Measurements from ENCODE around the gene ZNF516.

DNA sequence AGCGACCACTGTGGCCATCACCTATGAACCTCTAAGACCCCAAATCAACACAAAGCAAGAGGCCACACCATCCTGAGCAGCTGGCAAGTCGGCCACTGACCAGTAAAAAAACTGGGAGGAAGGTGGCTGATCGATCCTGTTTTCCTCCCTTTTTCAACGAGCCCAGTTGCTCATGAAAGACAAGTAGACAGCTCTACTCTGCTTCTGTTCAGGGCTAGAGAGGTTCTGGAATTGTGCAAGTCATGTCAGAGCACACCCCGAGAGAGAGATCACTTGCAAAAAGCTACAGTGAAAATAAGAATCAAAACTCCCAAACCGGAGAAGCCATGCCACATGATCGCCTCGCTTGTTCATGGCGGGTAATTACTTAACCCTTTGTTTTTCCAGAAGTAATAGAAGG is 34.6 kb downstream of the ZNF516 start:
- TF ChIP-seq FLYWCH1 (CRISPR knock-in tag; IDR thresholded peaks at IDR 0.05) (no peak), CEBPG (CRISPR knock-in tag; IDR thresholded peaks at IDR 0.05) (no peak), POLR2A (IDR thresholded peaks at IDR 0.05; ENCODE audit: insufficient read depth in 1 of 2, low read depth in 2 of 2, low read length in 2 of 2) (no peak), ATRX (CRISPR knock-in tag; IDR thresholded peaks at IDR 0.05; ENCODE audit: borderline replicate concordance) (no peak), ZMYM4 (CRISPR knock-in tag; IDR thresholded peaks at IDR 0.05) (no peak), STAG1 (CRISPR knock-in tag; IDR thresholded peaks at IDR 0.05) (no peak), ZNF446 (CRISPR knock-in tag; IDR thresholded peaks at IDR 0.05) (no peak), RARA (CRISPR knock-in tag; IDR thresholded peaks at IDR 0.05) (no peak), ZNF354B (CRISPR knock-in tag; IDR thresholded peaks at IDR 0.05) (no peak), ZNF552 (CRISPR knock-in tag; IDR thresholded peaks at IDR 0.05; ENCODE audit: borderline replicate concordance) (no peak), ZNF24 (IDR thresholded peaks at IDR 0.05) (no peak)
- TF ChIP-seq, protein P1, sequence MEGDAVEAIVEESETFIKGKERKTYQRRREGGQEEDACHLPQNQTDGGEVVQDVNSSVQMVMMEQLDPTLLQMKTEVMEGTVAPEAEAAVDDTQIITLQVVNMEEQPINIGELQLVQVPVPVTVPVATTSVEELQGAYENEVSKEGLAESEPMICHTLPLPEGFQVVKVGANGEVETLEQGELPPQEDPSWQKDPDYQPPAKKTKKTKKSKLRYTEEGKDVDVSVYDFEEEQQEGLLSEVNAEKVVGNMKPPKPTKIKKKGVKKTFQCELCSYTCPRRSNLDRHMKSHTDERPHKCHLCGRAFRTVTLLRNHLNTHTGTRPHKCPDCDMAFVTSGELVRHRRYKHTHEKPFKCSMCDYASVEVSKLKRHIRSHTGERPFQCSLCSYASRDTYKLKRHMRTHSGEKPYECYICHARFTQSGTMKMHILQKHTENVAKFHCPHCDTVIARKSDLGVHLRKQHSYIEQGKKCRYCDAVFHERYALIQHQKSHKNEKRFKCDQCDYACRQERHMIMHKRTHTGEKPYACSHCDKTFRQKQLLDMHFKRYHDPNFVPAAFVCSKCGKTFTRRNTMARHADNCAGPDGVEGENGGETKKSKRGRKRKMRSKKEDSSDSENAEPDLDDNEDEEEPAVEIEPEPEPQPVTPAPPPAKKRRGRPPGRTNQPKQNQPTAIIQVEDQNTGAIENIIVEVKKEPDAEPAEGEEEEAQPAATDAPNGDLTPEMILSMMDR (CRISPR knock-in tag; IDR thresholded peaks at IDR 0.05) = no peak
- TF ChIP-seq, protein P2, sequence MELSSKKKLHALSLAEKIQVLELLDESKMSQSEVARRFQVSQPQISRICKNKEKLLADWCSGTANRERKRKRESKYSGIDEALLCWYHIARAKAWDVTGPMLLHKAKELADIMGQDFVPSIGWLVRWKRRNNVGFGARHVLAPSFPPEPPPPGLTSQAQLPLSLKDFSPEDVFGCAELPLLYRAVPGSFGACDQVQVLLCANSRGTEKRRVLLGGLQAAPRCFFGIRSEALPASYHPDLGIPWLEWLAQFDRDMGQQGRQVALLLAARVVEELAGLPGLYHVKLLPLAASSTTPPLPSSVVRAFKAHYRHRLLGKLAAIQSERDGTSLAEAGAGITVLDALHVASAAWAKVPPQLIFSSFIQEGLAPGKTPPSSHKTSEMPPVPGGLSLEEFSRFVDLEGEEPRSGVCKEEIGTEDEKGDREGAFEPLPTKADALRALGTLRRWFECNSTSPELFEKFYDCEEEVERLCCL (CRISPR knock-in tag; IDR thresholded peaks at IDR 0.05; ENCODE audit: borderline replicate concordance) = no peak
